Measurements from ENCODE around the gene SERGEF.

GRCh38 chr11:17974246-17974645 lies 38.6 kb downstream of the SERGEF start:
- TF ChIP-seq ZFX (IDR thresholded peaks at IDR 0.05) (no peak), CTCF (conservative IDR thresholded peaks at IDR 0.05) (no peak)
